HG03280 (cell line): Measurements from ENCODE around the gene DCTPP1.

ENCODE experiments used
- ATAC-seq: cut with Tn5 transposase; IDR thresholded peaks from one replicate; pipeline ENCODE4 v1.9.1; 2021; ENCODE audit warnings: mild to moderate bottlenecking, moderate library complexity; ENCODE audit not compliant: unreplicated experiment

Gene DCTPP1

DNA sequence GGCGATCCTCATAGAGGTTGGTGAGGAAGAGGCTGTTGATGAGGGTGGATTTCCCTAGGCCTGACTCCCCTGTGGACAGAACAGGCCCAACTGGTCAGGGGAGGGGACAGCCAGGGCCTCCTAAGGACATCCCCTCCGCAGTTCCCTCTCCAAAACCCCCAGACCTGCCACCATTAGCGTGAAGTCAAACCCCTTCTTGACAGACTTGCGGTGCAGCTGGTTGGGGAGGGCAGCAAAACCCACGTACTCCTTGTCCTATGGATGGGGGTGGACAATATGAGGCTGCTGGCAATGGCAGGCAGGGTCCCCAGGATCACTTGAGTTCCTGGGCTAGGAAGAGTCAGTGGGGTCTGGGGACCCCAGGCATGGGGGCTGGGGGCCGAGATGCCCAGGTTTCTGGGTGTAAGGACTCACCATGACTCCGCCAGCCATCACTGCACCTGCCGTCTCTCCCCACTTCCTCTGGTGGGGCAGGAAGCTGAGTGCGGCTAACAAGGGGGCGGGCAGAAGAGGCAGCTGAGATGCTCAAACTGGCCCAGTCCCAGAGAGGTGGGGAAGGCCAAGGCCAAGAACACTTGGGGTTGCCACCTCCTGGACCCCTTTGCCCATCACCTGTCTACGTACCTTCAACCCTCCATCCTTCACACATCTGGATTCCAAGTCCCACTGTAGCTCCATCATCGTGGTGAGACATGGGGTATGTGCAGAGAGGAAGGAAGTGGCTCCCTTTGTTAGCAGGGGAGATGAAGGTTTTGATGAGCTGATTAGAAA lies 47.5 kb downstream of the DCTPP1 start, which contains the start of gene SEPTIN1:
TSS of gene SEPTIN1 (minus strand) at position 451 of the 771 bp plus-strand sequence. CDS start at position 432, 19 bp downstream.
- no peak for ATAC-seq

DNA sequence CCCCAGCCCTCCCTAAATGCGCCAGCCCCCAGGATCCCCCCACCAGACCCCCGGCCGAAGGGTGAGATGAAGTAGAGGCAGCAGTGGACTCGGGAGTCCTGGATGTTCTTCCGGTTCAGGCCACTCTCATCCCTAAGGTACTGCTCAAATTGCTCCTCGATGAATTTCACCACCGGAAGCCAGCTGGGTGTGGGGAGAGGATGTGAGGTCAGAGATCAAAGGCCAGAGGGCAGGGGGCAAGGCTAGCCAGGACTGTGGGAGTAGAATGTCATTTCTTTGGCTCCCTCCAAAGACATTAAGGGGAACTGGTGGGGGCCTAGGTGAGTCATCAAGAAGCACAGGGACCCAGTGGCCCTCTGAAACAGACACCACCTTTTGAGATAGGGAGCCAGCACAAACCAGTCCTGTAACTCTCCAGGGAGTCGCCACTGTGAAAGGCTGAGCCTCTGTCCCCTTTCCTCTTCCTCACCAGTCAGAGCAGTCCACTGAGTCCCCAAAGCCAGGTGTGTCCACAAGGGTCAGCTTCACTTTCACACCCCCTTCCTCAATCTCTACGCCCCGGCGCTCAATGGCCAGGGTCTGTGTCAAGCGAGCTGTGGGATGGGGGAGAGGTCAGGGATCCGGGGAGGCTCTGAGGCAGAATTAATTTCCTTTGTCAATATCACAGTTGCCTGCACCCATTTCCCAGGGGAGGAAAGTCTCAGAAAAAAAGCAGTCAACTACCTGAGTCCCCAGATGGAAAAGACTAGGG lies 48.4 kb downstream of the DCTPP1 start:
- no peak for ATAC-seq

DNA sequence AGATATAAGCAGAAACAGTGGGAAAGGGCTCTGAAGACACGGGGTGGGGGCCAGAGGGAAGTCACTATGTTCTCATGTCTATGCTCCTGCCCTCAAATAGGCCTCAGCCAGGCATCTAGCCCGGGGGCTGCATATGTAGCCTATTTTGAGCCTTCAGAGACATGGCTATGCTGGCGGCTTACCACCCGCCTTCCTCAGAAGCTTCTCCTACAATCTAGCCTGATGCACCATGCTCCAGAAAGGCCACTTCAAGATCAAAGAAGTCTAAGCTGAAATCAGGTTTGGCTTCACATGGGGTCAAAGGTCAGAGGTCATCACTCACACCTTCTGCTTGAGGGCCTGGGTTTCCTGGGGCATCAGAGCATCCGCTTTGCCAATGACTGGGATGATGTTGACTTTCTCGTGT lies 49.0 kb downstream of the DCTPP1 start:
- ATAC-seq = no peak

DNA sequence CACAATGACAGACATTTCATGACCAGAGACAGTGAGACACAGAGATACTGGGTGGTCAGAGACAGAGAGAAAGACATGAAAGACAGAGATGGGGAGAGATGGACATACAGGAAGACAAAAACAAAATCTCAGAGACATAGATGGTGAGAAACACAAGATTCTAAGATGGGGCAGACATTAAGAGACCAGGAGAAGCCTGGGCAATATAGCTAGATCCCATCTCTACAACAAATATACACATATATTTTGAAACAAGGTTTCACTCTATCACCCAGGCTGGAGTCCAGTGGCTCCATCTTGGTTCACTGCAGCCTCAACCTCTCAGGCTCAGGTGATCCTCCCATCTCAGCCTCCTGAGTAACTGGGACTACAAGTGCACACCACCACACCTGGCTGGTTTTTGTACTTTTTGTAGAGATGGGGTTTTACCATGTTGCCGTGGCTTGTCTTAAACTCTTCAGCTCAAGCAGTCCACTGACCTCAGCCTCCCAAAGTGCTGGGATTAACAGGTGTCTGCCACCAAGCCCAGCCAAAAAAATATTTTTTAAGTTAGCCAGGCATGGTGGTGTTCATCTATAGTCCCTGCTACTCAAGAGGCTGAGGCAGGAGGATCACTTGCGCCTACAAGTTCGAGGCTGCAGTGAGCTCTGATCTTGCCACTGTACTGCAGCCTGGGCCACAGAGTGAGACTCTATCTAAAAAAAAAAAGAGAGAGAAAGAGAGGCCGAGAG lies 49.6 kb downstream of the DCTPP1 start:
- no peak for ATAC-seq

DNA sequence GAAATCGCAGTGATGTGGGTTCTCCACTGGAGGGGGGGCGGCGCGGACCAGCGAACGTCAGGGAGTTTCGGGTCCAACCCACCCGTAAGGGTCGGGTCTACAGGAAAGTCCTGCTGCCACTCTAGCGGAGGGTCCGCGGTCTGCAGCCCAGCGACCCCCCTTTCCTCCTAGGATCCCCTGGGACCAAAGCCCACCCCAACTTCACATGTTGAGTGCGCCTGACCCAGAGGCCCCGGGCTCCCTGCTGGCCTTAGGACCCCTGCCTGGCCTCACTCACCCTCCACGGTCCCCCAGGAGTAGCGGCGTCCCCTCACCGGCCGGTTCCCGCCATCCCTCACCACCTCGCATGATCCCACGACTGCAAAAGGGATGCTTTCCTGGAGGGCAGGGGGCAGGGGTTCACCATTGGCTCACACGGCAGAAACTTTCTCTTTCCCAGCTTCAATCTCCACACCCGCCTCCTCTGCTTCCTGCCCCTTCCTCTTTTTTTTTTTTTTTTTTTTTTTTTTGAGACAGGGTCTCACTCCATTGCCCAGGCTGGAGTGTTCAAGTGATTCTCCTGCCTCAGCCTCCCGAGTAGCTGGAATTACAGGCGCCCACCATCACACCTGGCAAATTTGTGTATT lies 50.6 kb downstream of the DCTPP1 start:
- no peak for ATAC-seq

GRCh38 chr16:30378236-30379157 lies 51.3 kb downstream of the DCTPP1 start:
- ATAC-seq = peak; percentile 92

DNA sequence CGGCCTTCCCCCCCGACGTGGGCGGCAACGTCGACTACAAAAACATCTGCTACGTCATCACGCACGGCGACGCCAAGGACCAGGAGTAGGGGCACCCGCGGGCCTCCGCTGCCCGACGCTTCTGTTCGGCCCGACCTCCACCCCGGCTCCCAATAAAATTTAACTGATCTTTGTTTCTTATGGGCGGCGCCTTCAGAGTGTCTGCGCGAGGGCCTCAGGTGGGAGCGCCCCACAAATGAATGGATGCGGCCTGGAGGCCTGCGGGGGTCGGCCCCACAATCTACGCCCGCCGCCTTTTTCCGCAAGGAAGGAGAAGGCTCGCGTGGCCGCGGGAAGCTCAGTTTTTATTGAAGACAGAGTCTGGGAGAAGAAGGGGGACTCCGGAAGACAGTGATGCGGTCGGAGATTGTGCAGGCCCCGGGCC lies 52.0 kb downstream of the DCTPP1 start:
- peak; percentile 36 for ATAC-seq

DNA sequence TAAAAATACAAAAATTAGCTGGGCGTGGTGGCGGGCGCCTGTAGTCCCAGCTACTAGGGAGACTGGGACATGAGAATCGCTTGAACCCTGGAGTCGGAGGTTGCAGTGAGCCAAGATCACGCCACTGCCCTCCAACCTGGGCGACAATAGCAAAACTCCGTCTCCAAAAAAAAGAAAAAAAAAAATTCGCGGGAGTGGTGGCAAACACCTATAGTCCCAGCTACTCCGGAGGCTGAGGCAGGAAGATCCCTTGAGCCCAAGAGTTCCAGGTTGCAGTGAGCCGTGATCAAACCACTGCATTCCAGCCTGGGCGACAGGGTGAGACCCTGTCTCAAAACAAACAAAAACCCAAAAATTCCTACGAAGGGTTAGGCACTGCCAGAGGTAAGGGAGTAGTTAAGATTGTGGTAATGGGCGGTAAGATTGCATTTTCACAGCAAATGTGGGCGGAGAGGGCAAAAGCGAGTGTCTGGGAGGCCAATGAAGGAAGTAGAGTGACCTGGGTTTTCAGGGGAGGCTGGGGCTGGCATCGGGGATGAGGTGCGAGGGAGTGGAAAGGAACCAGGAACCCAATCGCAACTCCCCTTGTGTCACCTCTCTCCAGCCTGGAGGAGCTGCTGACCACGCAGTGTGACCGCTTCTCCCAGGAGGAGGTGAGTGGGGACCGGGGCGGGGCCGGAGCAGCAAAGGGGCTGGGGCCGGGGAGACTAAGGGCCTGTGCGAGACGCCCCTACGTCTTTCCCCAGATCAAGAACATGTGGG lies 52.6 kb downstream of the DCTPP1 start:
- ATAC-seq = no peak

GRCh38 chr16:30376461-30376902 lies 53.3 kb downstream of the DCTPP1 start:
- ATAC-seq = no peak

- ATAC-seq = no peak
Measured at GRCh38 chr16:30375864-30376263, 54.0 kb downstream of the DCTPP1 start.

GRCh38 chr16:30374538-30374937 lies 55.3 kb downstream of the DCTPP1 start, which contains the start of gene MYL11:
Gene MYL11, plus strand, starts transcription at chr16:30374802. Its CDS starts 56 bp downstream, at chr16:30374858.
- ATAC-seq = no peak
